WTC11 (cell line): ENCODE results near the gene NRF1. TPM values are rescaled to one million over a fixed set of nuclear protein-coding genes. Genes with fewer than 3 reads are reported as not detected.

Experiments
- ARID4B ChIP-seq: sonication (generic); formaldehyde crosslinking; IDR thresholded peaks from 2 replicates; pipeline ENCODE4 v1.8.0; 2023; ENCODE audit warnings: missing genetic modification reagents, mild to moderate bottlenecking, borderline replicate concordance
- CTCF ChIP-seq: fragments of 200-600 bp; IDR thresholded peaks from 2 replicates; pipeline ENCODE4 v1.8.0; 2022; ENCODE audit warnings: antibody characterized with exemption
- E2F4 ChIP-seq: sonication (generic); formaldehyde crosslinking; IDR thresholded peaks from 2 replicates; pipeline ENCODE4 v1.8.1; 2022; ENCODE audit warnings: low read depth, mild to moderate bottlenecking, moderate library complexity, missing genetic modification reagents, borderline replicate concordance
- ERG ChIP-seq: fragments of 250-450 bp; sonication (Bioruptor Pico); IDR thresholded peaks from 2 replicates; pipeline ENCODE4 v1.8.0; 2021; ENCODE audit warnings: mild to moderate bottlenecking
- ESRRA ChIP-seq: sonication (generic); formaldehyde crosslinking; IDR thresholded peaks from 2 replicates; pipeline ENCODE4 v1.8.1; 2022; ENCODE audit warnings: mild to moderate bottlenecking, missing genetic modification reagents, borderline replicate concordance
- FOXP1 ChIP-seq: sonication (generic); formaldehyde crosslinking; IDR thresholded peaks from 2 replicates; pipeline ENCODE4 v1.8.0; 2022; ENCODE audit warnings: missing genetic modification reagents, mild to moderate bottlenecking, moderate library complexity, borderline replicate concordance
- GABPB1 ChIP-seq: sonication (generic); formaldehyde crosslinking; IDR thresholded peaks from 2 replicates; pipeline ENCODE4 v1.8.1; 2023; ENCODE audit warnings: mild to moderate bottlenecking, missing genetic modification reagents
- GRHL2 ChIP-seq: fragments of 250-450 bp; sonication (Bioruptor Pico); IDR thresholded peaks from 2 replicates; pipeline ENCODE4 v1.8.0; 2022; ENCODE audit warnings: mild to moderate bottlenecking, moderate library complexity; ENCODE audit not compliant: insufficient replicate concordance, severe bottlenecking
- MAX ChIP-seq: sonication (generic); formaldehyde crosslinking; IDR thresholded peaks from 2 replicates; pipeline ENCODE4 v1.8.0; 2022; ENCODE audit warnings: mild to moderate bottlenecking, missing genetic modification reagents
- NR1H2 ChIP-seq: sonication (generic); formaldehyde crosslinking; IDR thresholded peaks from 2 replicates; pipeline ENCODE4 v1.9.0; 2021; ENCODE audit warnings: mild to moderate bottlenecking, moderate library complexity, missing genetic modification reagents
- PRDM15 ChIP-seq: sonication (generic); formaldehyde crosslinking; IDR thresholded peaks from 2 replicates; pipeline ENCODE4 v1.8.0; 2022; ENCODE audit warnings: missing genetic modification reagents
- PREB ChIP-seq: sonication (generic); formaldehyde crosslinking; IDR thresholded peaks from 2 replicates; pipeline ENCODE4 v1.8.1; 2022; ENCODE audit warnings: mild to moderate bottlenecking, missing genetic modification reagents, moderate library complexity, borderline replicate concordance
- PRRX2 ChIP-seq: fragments of 250-450 bp; sonication (Bioruptor Pico); IDR thresholded peaks from 2 replicates; pipeline ENCODE4 v1.8.0; 2021; ENCODE audit warnings: mild to moderate bottlenecking
- RELA ChIP-seq: sonication (generic); formaldehyde crosslinking; IDR thresholded peaks from 2 replicates; pipeline ENCODE4 v1.8.1; 2022; ENCODE audit warnings: missing genetic modification reagents, mild to moderate bottlenecking, borderline replicate concordance
- RORB ChIP-seq: fragments of 250-450 bp; sonication (Bioruptor Pico); IDR thresholded peaks from 2 replicates; pipeline ENCODE4 v1.9.0; 2021; ENCODE audit warnings: mild to moderate bottlenecking
- ZMAT4 ChIP-seq: fragments of 250-450 bp; sonication (Bioruptor Pico); IDR thresholded peaks from 2 replicates; pipeline ENCODE4 v1.9.0; 2021; ENCODE audit warnings: mild to moderate bottlenecking
- ZNF317 ChIP-seq: sonication (generic); formaldehyde crosslinking; IDR thresholded peaks from 2 replicates; pipeline ENCODE4 v1.8.1; 2023; ENCODE audit warnings: low read depth, mild to moderate bottlenecking, moderate library complexity, missing genetic modification reagents, borderline replicate concordance
- ZNF396 ChIP-seq: fragments of 250-450 bp; sonication (Bioruptor Pico); IDR thresholded peaks from 2 replicates; pipeline ENCODE4 v1.8.0; 2021; ENCODE audit warnings: mild to moderate bottlenecking, moderate library complexity, borderline replicate concordance
- ZNF416 ChIP-seq: fragments of 250-450 bp; sonication (Bioruptor Pico); IDR thresholded peaks from 2 replicates; pipeline ENCODE4 v1.9.0; 2021; ENCODE audit warnings: mild to moderate bottlenecking, inconsistent platforms
- ZNF425 ChIP-seq: fragments of 250-450 bp; sonication (Bioruptor Pico); conservative IDR thresholded peaks from 2 replicates; pipeline ENCODE4 v1.9.0; 2021; ENCODE audit warnings: mild to moderate bottlenecking
- total RNA-seq: library from RNA; stranded (reverse); gene quantifications from 3 replicates; pipeline ENCODE4 v1.2.3, GENCODE V29; 2021

Gene NRF1
- total RNA-seq, 1 experiment from 2014 or later: 16.4 TPM

- TF ChIP-seq PRDM15 (peak; percentile 82), PREB (CRISPR knock-in tag) (no peak), FOXP1 (CRISPR knock-in tag) (no peak), CTCF (no peak), ARID4B (CRISPR knock-in tag) (peak; percentile 48; the same call in 1 of the 2 replicates), ZNF416 (CRISPR knock-in tag) (no peak), ZNF317 (CRISPR knock-in tag) (no peak), ZMAT4 (CRISPR knock-in tag) (no peak), MAX (CRISPR knock-in tag) (peak; percentile 45; the same call in 1 of the 2 replicates), NR1H2 (no peak), RELA (no peak), ESRRA (CRISPR knock-in tag) (no peak), PRRX2 (CRISPR knock-in tag) (no peak), ZNF396 (CRISPR knock-in tag) (no peak), RORB (CRISPR knock-in tag) (no peak), E2F4 (CRISPR knock-in tag) (no peak), ERG (CRISPR knock-in tag) (no peak), ZNF425 (CRISPR knock-in tag) (no peak), GABPB1 (no peak), GRHL2 (CRISPR knock-in tag) (no peak)
These were observed 170.7 kb downstream of the NRF1 start (continued) for GRCh38 chr7:129781928-129782817.
